Common myeloid progenitor, CD34-positive (primary cell): Measurements from ENCODE around the gene EGFR.

Source experiments
- CTCF ChIA-PET: fragments of 350-600 bp; sonication (Branson Sonifier 250); formaldehyde crosslinking; loops from one replicate; lab custom pipeline; 2021; ENCODE audit warnings: antibody characterized with exemption; lab: Charles Lee
- POLR2A ChIA-PET: fragments of 350-600 bp; sonication (Branson Sonifier 250); formaldehyde crosslinking; loops from one replicate; lab custom pipeline; 2021; ENCODE audit warnings: antibody characterized with exemption; lab: Charles Lee
- DNase-seq, 3 donors: peaks; one replicate each; pipeline versions ENCODE4 v3.0.0 to v3.0.0-alpha.2; 2013
- H3K27ac ChIP-seq, 2 experiments: 1 replicate in 1 of 2; 2 replicates in 1 of 2; pipeline ENCODE4 v1.7.0; 2013; ENCODE audit warnings: inconsistent platforms in 2 of 2, low read length in 2 of 2, mild to moderate bottlenecking in 2 of 2, low read depth in 1 of 2, moderate library complexity in 1 of 2; ENCODE audit not compliant: severe bottlenecking in 2 of 2, insufficient read depth in 1 of 2, poor library complexity in 1 of 2
- H3K27me3 ChIP-seq, 5 experiments: replicated peaks in 2 of 5; 1 replicate in 3 of 5; 2 replicates in 2 of 5; pipeline versions ENCODE4 v1.6.1 to v1.7.0; 2013; ENCODE audit warnings: low read length in 4 of 5, mild to moderate bottlenecking in 2 of 5, moderate library complexity in 2 of 5, inconsistent platforms in 1 of 5; ENCODE audit not compliant: insufficient read depth in 5 of 5, control insufficient read depth in 4 of 5
- H3K36me3 ChIP-seq, 4 experiments: 1 replicate in 2 of 4; 2 replicates in 2 of 4; pipeline versions ENCODE4 v1.6.1 to v1.7.0; 2013; ENCODE audit warnings: low read length in 3 of 4, control low read depth in 1 of 4, mild to moderate bottlenecking in 1 of 4; ENCODE audit not compliant: control insufficient read depth in 4 of 4, insufficient read depth in 4 of 4
- H3K4me1 ChIP-seq, 4 experiments: 1 replicate in 3 of 4; 2 replicates in 1 of 4; pipeline versions ENCODE4 v1.6.1 to v1.7.1; 2013; ENCODE audit warnings: low read length in 3 of 4, mild to moderate bottlenecking in 3 of 4, control low read depth in 1 of 4, inconsistent platforms in 1 of 4, moderate library complexity in 1 of 4; ENCODE audit not compliant: control insufficient read depth in 4 of 4, insufficient read depth in 4 of 4; ENCODE audit errors: control extremely low read depth in 1 of 4
- H3K4me3 ChIP-seq, 7 experiments: 1 replicate in 4 of 7; 2 replicates in 3 of 7; pipeline versions ENCODE4 v1.5.1 to v1.7.0; 2013; ENCODE audit warnings: mild to moderate bottlenecking in 7 of 7, low read length in 6 of 7, moderate library complexity in 6 of 7, inconsistent platforms in 2 of 7, low read depth in 2 of 7, control low read depth in 1 of 7; ENCODE audit not compliant: insufficient read depth in 4 of 7, control insufficient read depth in 1 of 7; ENCODE audit errors: extremely low read depth in 1 of 7
- H3K9me3 ChIP-seq, 5 experiments: 1 replicate in 4 of 5; 2 replicates in 1 of 5; pipeline versions ENCODE4 v1.6.1 to v1.7.1; 2013; ENCODE audit warnings: low read length in 4 of 5, mild to moderate bottlenecking in 2 of 5, inconsistent platforms in 1 of 5, low read depth in 1 of 5, moderate library complexity in 1 of 5; ENCODE audit not compliant: control insufficient read depth in 4 of 5, insufficient read depth in 2 of 5; ENCODE audit errors: control extremely low read depth in 1 of 5
- WGBS: methylation state at CpG from one replicate; pipeline ENCODE4 v1.1.5; 2013; ENCODE audit not compliant: insufficient coverage; 5-methylcytosine and 5-hydroxymethylcytosine counted together

Gene EGFR

DNA sequence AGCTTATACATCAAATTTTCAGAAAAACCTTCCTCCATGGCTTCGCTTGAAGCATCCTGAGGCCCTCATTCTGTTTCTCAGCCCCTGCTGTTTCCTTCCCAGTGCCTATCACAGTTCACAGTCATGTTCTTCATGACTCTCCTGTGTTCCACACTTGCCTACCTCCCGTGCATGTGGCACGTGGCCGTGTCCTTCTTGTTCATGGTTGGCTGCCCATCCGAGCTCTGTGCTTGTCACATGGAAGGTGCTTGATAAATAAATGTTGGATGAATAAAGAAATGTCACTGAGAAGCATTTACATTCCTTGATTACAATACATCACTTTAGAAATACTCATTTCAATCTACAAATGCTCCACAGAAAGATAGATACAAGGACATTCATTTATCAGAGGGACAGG, 23.7 kb upstream of the EGFR start:
- no peak for DNase-seq
- H3K36me3 ChIP-seq: no peaks in the 10 kb centered on the region
- H3K9me3 ChIP-seq: no peaks in the 10 kb centered on the region
- CTCF ChIA-PET: no interaction called here
- no peaks in the 10 kb centered on the region for H3K27me3 ChIP-seq
- no peak overlapping the region for H3K27ac ChIP-seq
- H3K4me1 ChIP-seq: no peaks in the 10 kb centered on the region
- H3K4me3 ChIP-seq: no peak overlapping the region
- POLR2A ChIA-PET: no interaction called here
- 100% methylated on average over 1 of the region's 5 CpGs for WGBS

- WGBS: 52% methylated on average over 5 of the region's 5 CpGs
- Histone ChIP-seq H3K27me3 (no peaks in the 10 kb centered on the region), H3K9me3 (no peaks in the 10 kb centered on the region), H3K4me3 (no peak overlapping the region), H3K4me1 (no peaks in the 10 kb centered on the region), H3K27ac (no peak overlapping the region), H3K36me3 (no peaks in the 10 kb centered on the region)
- CTCF ChIA-PET: no interaction called here
- POLR2A ChIA-PET: no interaction called here
- DNase-seq: no peak
These were observed 23.0 kb upstream of the EGFR start for GRCh38 chr7:54995610-54996363.

DNA sequence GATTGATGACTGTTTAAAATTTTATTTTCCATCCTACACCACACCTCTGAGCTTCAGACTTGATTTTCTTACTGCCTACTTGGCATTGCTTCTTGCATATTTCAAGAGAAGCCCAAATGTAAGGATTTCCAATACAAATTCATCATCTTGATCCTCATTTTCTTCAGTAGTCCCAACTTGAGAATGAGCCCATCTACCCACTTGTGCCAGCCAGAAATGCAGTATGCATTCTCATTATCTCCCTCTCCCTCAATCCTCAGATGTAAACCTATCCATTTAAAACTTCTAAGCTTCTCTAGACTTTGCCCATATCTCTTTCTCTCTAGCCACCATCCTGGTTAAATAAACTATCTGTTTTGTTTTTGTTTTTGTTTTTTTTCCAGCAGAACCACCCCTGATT, 22.4 kb upstream of the EGFR start:
- no peak overlapping the region for H3K4me3 ChIP-seq
- H3K27me3 ChIP-seq: no peaks in the 10 kb centered on the region
- no peak for DNase-seq
- H3K36me3 ChIP-seq: no peaks in the 10 kb centered on the region
- H3K4me1 ChIP-seq: no peaks in the 10 kb centered on the region
- no peaks in the 10 kb centered on the region for H3K9me3 ChIP-seq
- H3K27ac ChIP-seq: no peak overlapping the region
- POLR2A ChIA-PET: no interaction called here
- CTCF ChIA-PET: no interaction called here

DNA sequence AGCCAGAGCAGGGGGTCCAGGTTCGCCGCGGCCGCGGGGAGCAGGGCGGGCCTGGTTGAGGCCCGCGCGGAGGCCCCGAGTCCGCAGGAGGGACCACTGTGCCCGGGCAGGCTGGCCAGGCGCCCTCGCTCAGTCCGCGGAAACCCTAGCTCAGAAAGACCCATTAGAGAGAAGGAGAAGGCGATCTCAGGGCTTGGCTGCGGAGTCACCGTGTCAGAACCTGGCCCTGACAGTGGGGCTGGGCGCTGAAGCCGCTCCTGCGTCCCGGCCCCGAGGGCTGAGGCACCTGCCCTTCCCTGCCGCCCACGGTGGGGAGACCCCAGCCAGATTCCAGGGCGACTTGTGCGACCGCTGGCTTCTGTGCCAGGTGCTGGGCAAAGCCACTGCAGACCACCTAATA, 14.2 kb upstream of the EGFR start:
- no peak overlapping the region for H3K4me3 ChIP-seq
- no peak overlapping the region for H3K27ac ChIP-seq
- CTCF ChIA-PET: no interaction called here
- POLR2A ChIA-PET: no interaction called here
- no peak for DNase-seq
- no peaks in the 10 kb centered on the region for H3K36me3 ChIP-seq
- 69% methylated on average over 29 of the region's 29 CpGs for WGBS
- no peaks in the 10 kb centered on the region for H3K4me1 ChIP-seq
- H3K9me3 ChIP-seq: peaks cover 0 to 13% (median 0%) of the 10 kb centered on the region in 5 experiments
- H3K27me3 ChIP-seq: peaks cover 0 to 40% (median 13%) of the 10 kb centered on the region in 5 experiments

DNA sequence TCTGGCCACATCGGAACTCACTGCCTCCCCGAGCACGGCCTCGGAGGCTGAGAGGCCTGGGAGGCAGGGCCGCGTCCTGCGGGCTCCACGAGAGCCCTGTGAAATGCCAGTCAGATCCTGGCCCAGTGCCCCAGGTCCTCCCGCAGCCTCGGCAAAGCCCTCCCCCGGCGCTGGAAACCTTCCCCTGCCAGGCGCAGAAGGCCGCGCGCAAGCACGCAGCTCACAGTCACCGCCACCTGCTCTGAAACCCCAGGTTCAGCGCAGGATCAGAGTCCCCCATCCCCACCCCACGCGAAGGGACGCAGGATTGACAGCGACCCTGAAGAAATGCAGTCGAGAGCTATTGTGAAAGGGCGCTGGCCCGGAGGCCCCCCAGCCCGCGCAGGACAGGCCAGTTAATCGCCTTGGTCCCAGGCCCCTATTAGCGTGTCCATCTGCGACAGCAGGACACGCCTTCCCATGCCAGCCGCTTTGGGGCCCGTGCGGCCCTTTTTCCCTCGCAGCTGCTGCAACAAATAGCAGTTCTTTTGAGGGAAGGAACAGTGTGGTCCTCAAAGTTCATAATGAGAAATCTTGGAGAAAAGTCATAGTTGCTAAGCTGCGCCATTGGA, 13.5 kb upstream of the EGFR start:
- Histone ChIP-seq H3K4me3 (no peak overlapping the region), H3K27me3 (peaks cover 2 to 41% (median 13%) of the 10 kb centered on the region in 5 experiments), H3K27ac (no peak overlapping the region), H3K4me1 (no peaks in the 10 kb centered on the region), H3K36me3 (no peaks in the 10 kb centered on the region), H3K9me3 (peaks cover 0 to 13% (median 0%) of the 10 kb centered on the region in 5 experiments)
- WGBS: 68% methylated on average over 30 of the region's 37 CpGs
- ChIA-PET CTCF (no interaction called here), POLR2A (interaction anchor here (0.6 kb wide), 1 partner anchor 22 kb away, joined by 3 read pairs; no protein-coding TSS in a partner anchor)
- no peak for DNase-seq

- H3K27me3 ChIP-seq: peaks cover 2 to 41% (median 13%) of the 10 kb centered on the region in 5 experiments
- DNase-seq: no peak
These were observed 12.3 kb upstream of the EGFR start for GRCh38 chr7:55006499-55006898.

DNA sequence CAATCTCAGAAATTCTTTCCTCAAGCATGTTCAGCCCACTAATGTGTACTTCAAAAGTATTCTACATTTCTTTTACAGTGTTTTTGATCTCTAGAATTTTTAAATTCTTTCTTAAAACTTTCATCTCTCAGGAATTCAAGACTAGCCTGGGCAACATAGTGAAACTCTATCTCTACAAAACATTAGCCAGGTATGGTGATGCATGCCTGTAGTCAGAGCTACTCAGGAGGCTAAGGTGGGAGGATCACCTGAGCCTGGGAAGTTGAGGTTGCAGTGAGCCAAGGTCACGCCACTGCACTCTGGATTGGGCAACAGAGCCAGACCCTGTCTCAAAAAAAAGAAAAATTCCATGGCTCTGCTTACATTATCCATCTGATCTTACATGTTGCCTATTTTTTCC, 5.0 kb upstream of the EGFR start:
- peaks cover 0 to 2% (median 0%) of the 10 kb centered on the region in 5 experiments for H3K9me3 ChIP-seq
- POLR2A ChIA-PET: no interaction called here
- no CpG with 5 or more reads among the region's 1 CpG for WGBS
- H3K4me1 ChIP-seq: peaks cover 0 to 5% (median 2%) of the 10 kb centered on the region in 4 experiments
- no peak overlapping the region for H3K4me3 ChIP-seq
- no peaks in the 10 kb centered on the region for H3K36me3 ChIP-seq
- no peak for DNase-seq
- H3K27ac ChIP-seq: no peak overlapping the region
- H3K27me3 ChIP-seq: peaks cover 2 to 52% (median 23%) of the 10 kb centered on the region in 5 experiments
- CTCF ChIA-PET: no interaction called here

More at GRCh38 chr7:55006499-55006898, 12.3 kb upstream of the EGFR start:
- H3K27ac ChIP-seq: no peak overlapping the region
- WGBS: 85% methylated on average over 6 of the region's 11 CpGs
- no peaks in the 10 kb centered on the region for H3K36me3 ChIP-seq
- no peaks in the 10 kb centered on the region for H3K4me1 ChIP-seq
- peaks cover 0 to 13% (median 0%) of the 10 kb centered on the region in 5 experiments for H3K9me3 ChIP-seq
- POLR2A ChIA-PET: no interaction called here
- CTCF ChIA-PET: no interaction called here
- H3K4me3 ChIP-seq: no peak overlapping the region
